ENCODE measurements around the gene KCNT1. TPM values are rescaled to one million over a fixed set of nuclear protein-coding genes. Genes with fewer than 3 reads are reported as not detected.

The KCNT1 gene
- total RNA-seq, 1 experiment from 2014 or later = not detected

GRCh38 chr9:135790850-135791249, 88.9 kb downstream of the KCNT1 start:
- H3K4me1 ChIP-seq (replicated peaks) = no peaks in the 10 kb centered on the region
- H3K36me3 ChIP-seq = no peaks in the 10 kb centered on the region
- no peaks in the 10 kb centered on the region for H3K9me3 ChIP-seq (replicated peaks)
- no peak overlapping the region for H3K27ac ChIP-seq
- no peak overlapping the region for H3K4me3 ChIP-seq
- peaks cover 42% of the 10 kb centered on the region for H3K27me3 ChIP-seq (replicated peaks)
- no peak for DNase-seq (ENCODE audit: low read depth in 1 of 2, low spot score in 2 of 2)

DNA sequence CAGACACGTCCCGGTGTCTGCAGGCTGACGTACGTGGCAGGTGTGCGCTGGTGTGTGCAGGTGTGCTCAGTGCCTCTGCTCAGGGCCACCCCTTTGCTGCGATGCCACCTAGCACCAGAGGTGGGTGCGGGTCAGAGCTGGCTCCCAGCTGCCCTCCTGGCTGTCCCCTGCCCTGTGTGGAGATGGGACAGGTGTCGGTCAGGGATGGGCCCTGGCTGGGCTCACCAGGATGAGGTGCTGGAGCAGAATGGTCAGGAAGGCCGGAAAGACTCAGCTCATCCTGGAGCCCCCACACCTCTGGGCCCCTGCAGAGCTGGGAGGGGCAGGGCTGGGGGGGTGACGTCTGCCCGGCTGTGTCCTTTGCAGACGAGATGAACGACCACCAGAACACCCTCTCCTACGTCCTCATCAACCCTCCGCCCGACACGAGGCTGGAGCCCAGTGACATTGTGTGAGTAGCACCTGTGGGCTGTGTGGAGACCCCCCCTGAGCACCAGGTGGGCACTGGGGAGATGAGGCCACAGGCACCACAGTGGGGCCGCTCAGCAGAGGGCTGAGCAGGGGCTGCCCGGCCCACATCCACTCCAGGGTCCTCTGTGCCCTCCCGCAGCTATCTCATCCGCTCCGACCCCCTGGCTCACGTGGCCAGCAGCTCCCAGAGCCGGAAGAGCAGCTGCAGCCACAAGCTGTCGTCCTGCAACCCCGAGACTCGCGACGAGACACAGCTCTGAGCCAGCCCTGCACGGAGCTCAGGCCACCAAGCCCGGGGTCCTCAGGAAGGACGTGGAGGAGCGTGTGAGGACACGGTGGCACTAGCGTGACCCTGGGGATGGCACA, 89.7 kb downstream of the KCNT1 start:
- Histone ChIP-seq H3K4me3 (no peak overlapping the region), H3K27ac (no peak overlapping the region), H3K27me3 (replicated peaks) (peaks cover 45% of the 10 kb centered on the region), H3K4me1 (replicated peaks) (no peaks in the 10 kb centered on the region), H3K36me3 (no peaks in the 10 kb centered on the region), H3K9me3 (replicated peaks) (no peaks in the 10 kb centered on the region)
- no peak for DNase-seq (ENCODE audit: low read depth in 1 of 2, low spot score in 2 of 2)

GRCh38 chr9:135792268-135793128, 90.5 kb downstream of the KCNT1 start:
- DNase-seq (ENCODE audit: low read depth in 1 of 2, low spot score in 2 of 2) = no peak

DNA sequence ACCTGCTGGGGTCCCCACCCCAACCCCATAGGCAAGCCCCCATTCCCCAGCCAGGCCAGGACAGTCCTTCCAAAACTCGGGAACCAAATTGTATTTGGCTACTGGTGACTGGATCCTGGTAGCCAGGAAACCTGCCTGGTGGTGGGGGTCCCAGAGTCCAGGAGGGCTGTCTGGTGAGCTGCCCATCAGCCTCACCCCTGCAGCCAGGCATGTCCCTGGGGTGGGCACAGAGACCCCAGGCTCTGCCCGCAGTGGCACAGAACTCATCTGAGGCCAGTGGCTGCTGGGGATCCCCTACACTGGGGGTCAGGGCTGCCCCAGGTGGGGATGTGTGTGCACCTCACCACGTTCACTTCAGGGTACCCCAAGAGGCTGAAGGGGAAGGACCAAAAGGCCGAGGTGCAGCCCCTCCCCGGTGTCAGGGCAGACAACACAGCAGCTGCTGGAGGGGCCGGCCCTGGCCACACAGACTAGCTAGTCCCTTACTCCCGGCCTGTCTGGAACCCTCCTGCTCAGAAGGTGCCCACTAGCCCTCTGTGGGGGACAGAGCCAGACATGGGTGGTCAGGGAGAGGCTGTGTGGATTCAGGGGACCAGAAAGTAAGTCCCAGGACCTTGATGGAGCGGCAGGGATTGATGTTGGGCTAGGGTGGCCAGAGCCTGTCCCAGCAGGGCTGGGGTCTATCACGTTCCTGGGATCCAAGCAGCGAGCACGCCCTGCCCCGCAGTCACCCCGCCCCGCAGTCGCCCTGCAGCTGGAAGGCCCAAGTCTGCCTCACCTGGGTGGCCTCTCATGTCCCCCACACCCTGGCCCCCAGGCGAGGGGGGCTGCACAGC, 91.5 kb downstream of the KCNT1 start:
- no peaks in the 10 kb centered on the region for H3K9me3 ChIP-seq (replicated peaks)
- no peaks in the 10 kb centered on the region for H3K36me3 ChIP-seq
- no peak overlapping the region for H3K27ac ChIP-seq
- peaks cover 30% of the 10 kb centered on the region for H3K27me3 ChIP-seq (replicated peaks)
- no peaks in the 10 kb centered on the region for H3K4me1 ChIP-seq (replicated peaks)
- H3K4me3 ChIP-seq = no peak overlapping the region
- no peak for DNase-seq (ENCODE audit: low read depth in 1 of 2, low spot score in 2 of 2)

More at GRCh38 chr9:135792268-135793128, 90.5 kb downstream of the KCNT1 start:
- H3K9me3 ChIP-seq (replicated peaks) = no peaks in the 10 kb centered on the region
- no peak overlapping the region for H3K27ac ChIP-seq
- H3K4me3 ChIP-seq = no peak overlapping the region
- no peaks in the 10 kb centered on the region for H3K4me1 ChIP-seq (replicated peaks)
- H3K27me3 ChIP-seq (replicated peaks) = peaks cover 39% of the 10 kb centered on the region
- H3K36me3 ChIP-seq = no peaks in the 10 kb centered on the region

DNA sequence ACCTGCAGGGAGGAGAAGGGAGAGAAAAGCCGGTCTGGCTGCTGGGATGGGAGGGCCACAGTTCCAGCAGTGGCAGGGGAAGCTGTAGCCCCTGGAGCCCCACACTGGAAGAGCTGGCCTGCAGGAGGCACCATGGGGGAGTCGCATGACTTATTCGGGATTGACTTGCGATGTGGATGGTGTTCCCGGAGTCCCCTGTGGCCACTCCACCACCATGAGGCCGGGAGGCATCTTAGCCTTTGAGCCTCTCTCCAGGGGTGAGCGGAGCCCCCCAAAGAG, 92.0 kb downstream of the KCNT1 start:
- no peaks in the 10 kb centered on the region for H3K36me3 ChIP-seq
- no peak overlapping the region for H3K27ac ChIP-seq
- H3K9me3 ChIP-seq (replicated peaks) = no peaks in the 10 kb centered on the region
- peaks cover 24% of the 10 kb centered on the region for H3K27me3 ChIP-seq (replicated peaks)
- no peak for DNase-seq (ENCODE audit: low read depth in 1 of 2, low spot score in 2 of 2)
- no peak overlapping the region for H3K4me3 ChIP-seq
- no peaks in the 10 kb centered on the region for H3K4me1 ChIP-seq (replicated peaks)

GRCh38 chr9:135794361-135794885, 92.4 kb downstream of the KCNT1 start:
- H3K27ac ChIP-seq = no peak overlapping the region
- H3K4me3 ChIP-seq = no peak overlapping the region
- H3K27me3 ChIP-seq (replicated peaks) = peaks cover 20% of the 10 kb centered on the region
- DNase-seq (ENCODE audit: low read depth in 1 of 2, low spot score in 2 of 2) = no peak
- no peaks in the 10 kb centered on the region for H3K4me1 ChIP-seq (replicated peaks)
- H3K9me3 ChIP-seq (replicated peaks) = no peaks in the 10 kb centered on the region
- no peaks in the 10 kb centered on the region for H3K36me3 ChIP-seq

DNA sequence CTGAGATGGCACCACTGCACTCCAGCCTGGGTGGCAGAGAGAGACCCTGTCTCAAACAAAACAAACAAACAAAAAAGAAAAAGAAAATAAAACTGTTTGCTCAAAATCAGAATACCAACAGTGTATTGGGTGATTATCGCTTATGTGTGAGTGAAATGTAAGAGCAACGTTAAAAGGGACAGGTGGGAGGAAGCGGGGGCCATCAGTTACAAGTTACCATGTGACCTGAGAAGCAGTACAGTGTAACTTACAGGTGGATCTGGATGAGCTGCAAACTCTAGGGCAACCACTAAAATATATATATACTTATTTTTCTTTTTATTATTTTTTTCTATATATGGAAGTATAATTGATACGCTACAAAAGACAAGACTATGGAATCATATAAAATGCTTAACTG, 93.4 kb downstream of the KCNT1 start:
- no peaks in the 10 kb centered on the region for H3K36me3 ChIP-seq
- no peaks in the 10 kb centered on the region for H3K9me3 ChIP-seq (replicated peaks)
- H3K4me1 ChIP-seq (replicated peaks) = no peaks in the 10 kb centered on the region
- DNase-seq (ENCODE audit: low read depth in 1 of 2, low spot score in 2 of 2) = no peak
- no peak overlapping the region for H3K27ac ChIP-seq
- no peak overlapping the region for H3K4me3 ChIP-seq
- peaks cover 10% of the 10 kb centered on the region for H3K27me3 ChIP-seq (replicated peaks)

- H3K27ac ChIP-seq = no peak overlapping the region
Measured at GRCh38 chr9:135796784-135797485, 95.0 kb downstream of the KCNT1 start.

DNA sequence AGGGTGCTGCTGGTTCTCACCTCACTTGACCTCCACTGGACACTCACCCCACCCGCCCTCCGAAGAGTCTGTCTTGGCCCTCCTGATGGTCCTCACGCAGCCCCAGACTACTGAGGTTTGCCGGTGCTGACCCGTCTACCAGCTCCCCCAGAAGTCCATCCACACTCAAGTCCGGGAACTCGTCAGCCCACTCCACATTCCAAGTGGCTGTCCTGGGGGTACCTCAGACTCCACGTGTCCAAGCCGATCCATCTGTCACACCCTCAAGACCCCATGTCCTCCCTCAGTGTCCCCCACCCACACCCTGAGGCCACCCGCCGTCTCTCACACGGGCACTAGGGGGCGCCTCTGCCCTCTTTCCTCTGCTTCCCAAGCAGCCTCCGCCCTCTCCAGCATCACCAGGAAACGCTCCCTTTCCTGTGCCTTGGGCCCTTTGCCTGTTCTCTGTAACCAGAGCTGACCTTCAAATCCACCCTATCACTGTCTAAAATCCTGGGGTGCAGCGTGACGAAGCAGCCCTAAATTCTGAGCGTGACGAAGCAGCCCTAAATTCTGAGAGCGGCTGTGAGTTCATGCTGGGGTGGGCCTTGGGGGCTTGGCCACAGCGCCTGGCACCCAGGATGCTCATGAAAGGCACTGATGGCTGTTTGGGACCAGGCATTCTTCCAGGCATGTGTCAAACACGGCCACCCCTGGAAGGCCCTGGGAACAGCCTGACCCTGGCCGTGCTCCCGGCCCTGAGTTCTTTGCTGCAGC, 95.7 kb downstream of the KCNT1 start:
- peaks cover 7% of the 10 kb centered on the region for H3K27me3 ChIP-seq (replicated peaks)
- H3K27ac ChIP-seq = no peak overlapping the region
- H3K4me3 ChIP-seq = no peak overlapping the region
- no peaks in the 10 kb centered on the region for H3K36me3 ChIP-seq
- no peaks in the 10 kb centered on the region for H3K4me1 ChIP-seq (replicated peaks)
- peak in 1 of 2 experiments; percentile 18 for DNase-seq (ENCODE audit: low read depth in 1 of 2, low spot score in 2 of 2)
- H3K9me3 ChIP-seq (replicated peaks) = no peaks in the 10 kb centered on the region

More at GRCh38 chr9:135796784-135797485, 95.0 kb downstream of the KCNT1 start:
- DNase-seq (ENCODE audit: low read depth in 1 of 2, low spot score in 2 of 2) = no peak
- no peaks in the 10 kb centered on the region for H3K4me1 ChIP-seq (replicated peaks)
- H3K36me3 ChIP-seq = no peaks in the 10 kb centered on the region
- H3K9me3 ChIP-seq (replicated peaks) = no peaks in the 10 kb centered on the region
- no peak overlapping the region for H3K4me3 ChIP-seq
- H3K27me3 ChIP-seq (replicated peaks) = peaks cover 7% of the 10 kb centered on the region

DNA sequence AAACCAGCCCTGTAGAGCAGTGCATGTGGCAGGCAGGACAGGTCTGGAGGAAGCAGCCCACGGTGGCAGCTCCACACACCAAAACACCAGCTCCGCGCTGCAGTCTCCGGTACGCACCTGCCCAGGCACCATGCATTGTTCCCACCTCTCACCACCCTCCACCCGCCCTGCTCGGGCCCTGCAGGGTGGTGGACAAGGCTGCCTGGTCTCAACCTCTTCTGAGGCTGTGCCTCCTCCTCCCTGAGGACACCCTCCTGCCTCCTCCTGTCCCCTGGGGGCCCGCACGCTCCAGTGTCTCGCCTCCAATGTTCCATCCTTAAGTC, 96.2 kb downstream of the KCNT1 start:
- Histone ChIP-seq H3K27ac (no peak overlapping the region), H3K4me3 (no peak overlapping the region), H3K36me3 (no peaks in the 10 kb centered on the region), H3K4me1 (replicated peaks) (no peaks in the 10 kb centered on the region), H3K27me3 (replicated peaks) (peaks cover 7% of the 10 kb centered on the region), H3K9me3 (replicated peaks) (no peaks in the 10 kb centered on the region)
- DNase-seq (ENCODE audit: low read depth in 1 of 2, low spot score in 2 of 2) = no peak

GRCh38 chr9:135799261-135799660, 97.3 kb downstream of the KCNT1 start:
- H3K36me3 ChIP-seq = no peaks in the 10 kb centered on the region

GRCh38 chr9:135801070-135801469, 99.1 kb downstream of the KCNT1 start:
- no peak for DNase-seq (ENCODE audit: low read depth in 1 of 2, low spot score in 2 of 2)
- H3K4me3 ChIP-seq = no peak overlapping the region
- H3K27me3 ChIP-seq (replicated peaks) = peaks cover 3% of the 10 kb centered on the region
- no peaks in the 10 kb centered on the region for H3K9me3 ChIP-seq (replicated peaks)
- no peaks in the 10 kb centered on the region for H3K36me3 ChIP-seq
- no peaks in the 10 kb centered on the region for H3K4me1 ChIP-seq (replicated peaks)
- H3K27ac ChIP-seq = no peak overlapping the region

More at GRCh38 chr9:135799261-135799660, 97.3 kb downstream of the KCNT1 start:
- no peak for DNase-seq (ENCODE audit: low read depth in 1 of 2, low spot score in 2 of 2)
- Histone ChIP-seq H3K27ac (no peak overlapping the region), H3K9me3 (replicated peaks) (no peaks in the 10 kb centered on the region), H3K27me3 (replicated peaks) (peaks cover 3% of the 10 kb centered on the region), H3K4me1 (replicated peaks) (no peaks in the 10 kb centered on the region), H3K4me3 (no peak overlapping the region)

All from SJSA1 (cell line).